ENCODE results near the gene RNF121. TPM values are rescaled to one million over a fixed set of nuclear protein-coding genes. Genes with fewer than 3 reads are reported as not detected.

RNF121 gene
- total RNA-seq, 1 donor from 2014 or later: 24.7 TPM

DNA sequence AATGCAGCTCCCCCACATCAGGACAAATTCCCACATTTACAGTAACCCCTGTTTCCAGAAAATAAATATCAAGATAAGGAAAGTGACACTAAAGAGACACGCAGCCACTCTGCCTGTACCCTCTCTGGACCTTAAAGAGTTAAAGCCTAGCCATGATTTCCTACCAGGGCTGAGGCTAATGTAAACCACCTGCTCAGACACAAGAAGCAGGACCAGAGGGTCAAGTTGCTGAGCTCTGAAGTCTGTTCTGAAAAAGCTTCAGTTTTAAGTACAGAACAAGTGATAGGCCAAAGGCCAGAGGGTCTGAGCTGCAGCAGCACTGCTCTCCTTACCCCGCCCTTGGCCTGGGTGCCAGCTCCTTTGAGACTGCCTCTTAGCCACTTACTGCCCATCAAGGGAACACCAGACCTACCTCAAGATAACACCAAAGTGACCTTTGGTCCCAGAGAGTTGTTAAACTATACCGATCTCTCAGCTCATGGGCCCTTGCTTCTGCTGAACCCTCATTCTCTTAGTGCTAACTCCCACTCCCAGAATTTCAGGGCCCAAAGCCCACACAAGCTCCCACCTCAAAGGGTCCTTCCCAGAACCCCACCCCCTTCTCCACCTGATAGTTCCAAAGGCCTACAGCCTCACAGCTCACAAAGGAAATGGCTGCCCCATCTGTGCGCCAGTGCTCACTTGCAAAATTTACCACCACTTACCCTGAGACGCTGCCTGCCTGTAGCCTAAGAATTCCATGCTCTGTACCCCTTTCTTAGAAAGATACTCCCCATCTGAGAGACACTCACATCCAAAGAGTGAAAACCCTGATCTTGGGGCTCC is 110.4 kb downstream of the RNF121 start:
- TF ChIP-seq, protein P1, sequence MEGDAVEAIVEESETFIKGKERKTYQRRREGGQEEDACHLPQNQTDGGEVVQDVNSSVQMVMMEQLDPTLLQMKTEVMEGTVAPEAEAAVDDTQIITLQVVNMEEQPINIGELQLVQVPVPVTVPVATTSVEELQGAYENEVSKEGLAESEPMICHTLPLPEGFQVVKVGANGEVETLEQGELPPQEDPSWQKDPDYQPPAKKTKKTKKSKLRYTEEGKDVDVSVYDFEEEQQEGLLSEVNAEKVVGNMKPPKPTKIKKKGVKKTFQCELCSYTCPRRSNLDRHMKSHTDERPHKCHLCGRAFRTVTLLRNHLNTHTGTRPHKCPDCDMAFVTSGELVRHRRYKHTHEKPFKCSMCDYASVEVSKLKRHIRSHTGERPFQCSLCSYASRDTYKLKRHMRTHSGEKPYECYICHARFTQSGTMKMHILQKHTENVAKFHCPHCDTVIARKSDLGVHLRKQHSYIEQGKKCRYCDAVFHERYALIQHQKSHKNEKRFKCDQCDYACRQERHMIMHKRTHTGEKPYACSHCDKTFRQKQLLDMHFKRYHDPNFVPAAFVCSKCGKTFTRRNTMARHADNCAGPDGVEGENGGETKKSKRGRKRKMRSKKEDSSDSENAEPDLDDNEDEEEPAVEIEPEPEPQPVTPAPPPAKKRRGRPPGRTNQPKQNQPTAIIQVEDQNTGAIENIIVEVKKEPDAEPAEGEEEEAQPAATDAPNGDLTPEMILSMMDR (IDR thresholded peaks at IDR 0.05): no peak
- H3K27ac ChIP-seq: peak overlapping the region; percentile 76
- no peaks in the 10 kb centered on the region for H3K27me3 ChIP-seq (ENCODE audit: low read depth)
- peak; percentile 80 for DNase-seq
- intact Hi-C loops (cut with DNase I): no loop called here
- H3K4me1 ChIP-seq: peaks cover 70% of the 10 kb centered on the region
- peak; percentile 56 to 57 for ATAC-seq
- H3K4me3 ChIP-seq: peak overlapping the region; percentile 57
- no peaks in the 10 kb centered on the region for H3K9me3 ChIP-seq
- peaks cover 18% of the 10 kb centered on the region for H3K36me3 ChIP-seq

DNA sequence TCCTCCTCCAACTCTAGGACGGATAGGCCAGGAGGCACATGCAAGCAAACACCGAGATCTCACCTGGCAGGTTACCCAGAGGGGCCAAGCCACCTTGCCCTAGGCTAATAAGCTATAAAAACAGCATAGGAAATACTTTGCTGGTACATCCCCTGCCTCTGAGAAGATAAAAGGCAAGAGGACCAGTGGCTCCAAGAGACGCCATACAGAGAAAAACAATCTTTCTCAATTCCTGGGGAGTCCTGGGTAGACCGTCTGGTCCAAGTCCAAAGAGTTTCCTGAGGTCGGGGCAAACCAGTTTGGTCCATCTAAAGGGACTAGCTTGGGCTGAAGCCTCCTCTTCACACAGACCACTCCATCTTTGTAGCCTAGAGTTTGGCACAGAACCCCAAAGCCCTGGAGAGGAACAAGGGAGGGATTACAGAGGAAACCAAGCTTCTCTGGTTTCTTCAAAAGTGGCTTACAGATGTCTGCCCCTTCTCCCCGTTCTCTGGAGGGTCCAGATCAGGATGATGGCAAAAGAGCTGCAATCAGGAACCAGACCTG is 111.1 kb downstream of the RNF121 start:
- Histone ChIP-seq H3K4me1 (peaks cover 63% of the 10 kb centered on the region), H3K27me3 (ENCODE audit: low read depth) (no peaks in the 10 kb centered on the region), H3K9me3 (no peaks in the 10 kb centered on the region), H3K27ac (peak overlapping the region; percentile 76), H3K36me3 (peaks cover 11% of the 10 kb centered on the region), H3K4me3 (peak overlapping the region; percentile 57)
- ATAC-seq: no peak
- intact Hi-C loops (cut with DNase I): loop anchor here (5.0 kb wide), 1 partner anchor 37 kb away; no protein-coding TSS in a partner anchor
- DNase-seq: no peak
- TF ChIP-seq, protein P1 (IDR thresholded peaks at IDR 0.05): no peak

DNA sequence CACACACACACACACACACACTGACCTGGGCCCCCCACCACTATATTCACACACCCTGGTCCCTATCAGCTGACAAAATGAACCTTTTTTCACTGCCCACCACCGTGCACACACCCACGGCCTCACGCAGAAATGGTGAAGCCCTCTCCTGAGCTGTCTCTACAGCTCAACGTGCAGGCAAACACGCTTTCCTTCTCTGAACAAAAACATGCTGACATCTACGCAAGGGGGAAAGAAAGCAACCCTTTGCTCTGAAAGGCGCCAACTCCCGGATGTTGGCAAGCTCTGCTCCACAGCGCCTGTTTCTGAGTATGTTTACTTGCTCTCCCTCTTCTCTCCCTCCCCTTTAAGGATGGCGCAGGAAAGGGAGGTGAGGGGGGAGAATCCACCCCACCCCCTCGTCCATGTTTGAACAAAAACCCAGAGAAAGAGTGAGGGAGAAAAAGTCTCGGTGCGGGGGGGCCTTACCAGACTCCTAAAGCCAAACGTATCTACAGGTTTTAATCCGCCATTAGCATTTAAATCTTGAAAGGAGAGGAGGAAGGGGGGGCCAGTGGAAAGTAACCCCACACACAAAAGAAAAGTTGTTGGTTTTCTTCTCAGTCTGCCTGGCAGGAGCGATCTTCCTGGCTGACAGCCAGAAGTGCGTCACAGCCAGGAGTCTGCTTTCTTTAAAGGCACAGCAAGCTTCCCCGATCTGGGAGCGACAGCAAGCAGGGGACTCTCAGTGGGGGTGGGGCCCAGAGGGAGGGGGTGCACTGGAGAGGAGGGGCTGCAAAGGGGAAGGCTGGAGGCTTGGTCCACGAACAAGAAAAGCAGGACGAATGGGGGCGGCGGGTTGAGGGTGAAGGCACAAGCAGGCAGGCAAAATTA is 111.9 kb downstream of the RNF121 start:
- no peaks in the 10 kb centered on the region for H3K9me3 ChIP-seq
- peaks cover 59% of the 10 kb centered on the region for H3K4me1 ChIP-seq
- H3K4me3 ChIP-seq: peak overlapping the region; percentile 57
- H3K27ac ChIP-seq: peak overlapping the region; percentile 96
- DNase-seq (peak; percentile 95), ATAC-seq (peak; percentile 92)
- H3K27me3 ChIP-seq (ENCODE audit: low read depth): no peaks in the 10 kb centered on the region
- intact Hi-C loops (cut with DNase I): loop anchor here (5.0 kb wide), 1 partner anchor 37 kb away; no protein-coding TSS in a partner anchor
- peaks cover 3% of the 10 kb centered on the region for H3K36me3 ChIP-seq
- TF ChIP-seq, protein P1 (IDR thresholded peaks at IDR 0.05): no peak

DNA sequence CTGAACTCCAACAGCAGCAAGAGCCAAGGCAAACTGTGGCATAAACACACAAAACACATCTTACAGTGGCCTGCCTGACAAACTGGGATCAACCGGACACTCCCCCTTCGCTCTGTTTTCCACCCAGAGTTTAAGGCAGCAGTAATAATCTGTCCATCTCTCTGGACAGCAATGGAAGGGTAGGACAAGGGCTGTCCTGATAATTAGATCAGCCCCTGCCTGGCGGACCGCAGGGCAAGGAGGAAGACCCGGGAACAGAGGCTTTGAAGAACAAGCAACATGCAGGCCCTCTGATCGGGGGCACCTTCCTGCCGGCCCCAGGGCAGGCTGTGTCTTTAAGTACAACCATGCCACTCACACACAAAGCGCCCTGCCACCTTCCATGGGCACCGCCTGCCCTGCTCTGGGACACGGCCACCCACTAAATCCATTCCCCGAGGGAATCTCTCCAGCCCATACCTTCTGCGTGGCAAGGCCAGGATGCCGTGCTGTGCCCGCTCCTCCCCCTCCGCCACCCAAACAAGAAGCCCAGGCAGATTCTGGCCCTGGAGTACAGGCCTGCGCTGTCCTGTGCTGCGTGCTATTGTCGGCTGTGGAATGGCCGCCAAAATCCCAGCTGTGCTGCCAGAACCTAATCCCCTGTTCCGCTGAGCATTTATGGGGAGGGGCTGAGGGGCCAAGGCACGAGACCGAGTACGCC is 112.7 kb downstream of the RNF121 start:
- TF ChIP-seq, protein P1 (IDR thresholded peaks at IDR 0.05): no peak
- Histone ChIP-seq H3K36me3 (no peaks in the 10 kb centered on the region), H3K4me3 (peak overlapping the region; percentile 57), H3K4me1 (peaks cover 51% of the 10 kb centered on the region), H3K27ac (peak overlapping the region; percentile 96), H3K9me3 (no peaks in the 10 kb centered on the region), H3K27me3 (ENCODE audit: low read depth) (no peaks in the 10 kb centered on the region)
- intact Hi-C loops (cut with DNase I): loop anchor here (5.0 kb wide), 1 partner anchor 36 kb away; no protein-coding TSS in a partner anchor
- DNase-seq (peak; percentile 79), ATAC-seq (peak; percentile 78 to 81)
